Measurements from ENCODE around the gene CD81.

The CD81 gene

GRCh38 chr11:2404735-2405196, 27.7 kb downstream of the CD81 start:
- no peak for DNase-seq (ENCODE audit: low read depth in 2 of 2)

- DNase-seq (ENCODE audit: low read depth in 2 of 2): no peak
Measured at GRCh38 chr11:2406451-2406850, 29.3 kb downstream of the CD81 start.

- no peak for DNase-seq (ENCODE audit: low read depth in 2 of 2)
Measured at GRCh38 chr11:2406878-2407410, 29.8 kb downstream of the CD81 start.

GRCh38 chr11:2408671-2409070, 31.6 kb downstream of the CD81 start:
- DNase-seq (ENCODE audit: low read depth in 2 of 2): no peak

- no peak for DNase-seq (ENCODE audit: low read depth in 2 of 2)
Measured at GRCh38 chr11:2409126-2409525, 32.0 kb downstream of the CD81 start.

GRCh38 chr11:2409611-2410468, 32.7 kb downstream of the CD81 start:
- no peak for DNase-seq (ENCODE audit: low read depth in 2 of 2)

- no peak for DNase-seq (ENCODE audit: low read depth in 2 of 2)
Measured at GRCh38 chr11:2410616-2411015, 33.5 kb downstream of the CD81 start.

GRCh38 chr11:2411446-2412305, 34.6 kb downstream of the CD81 start:
- no peak for DNase-seq (ENCODE audit: low read depth in 2 of 2)

GRCh38 chr11:2412323-2412722, 35.2 kb downstream of the CD81 start:
- DNase-seq (ENCODE audit: low read depth in 2 of 2): no peak

GRCh38 chr11:2413742-2414579, 36.9 kb downstream of the CD81 start:
- no peak for DNase-seq (ENCODE audit: low read depth in 2 of 2)

GRCh38 chr11:2414616-2415015, 37.5 kb downstream of the CD81 start:
- DNase-seq (ENCODE audit: low read depth in 2 of 2): no peak

GRCh38 chr11:2415171-2415570, 38.1 kb downstream of the CD81 start:
- no peak for DNase-seq (ENCODE audit: low read depth in 2 of 2)

- DNase-seq (ENCODE audit: low read depth in 2 of 2): no peak
Measured at GRCh38 chr11:2415601-2416380, 38.7 kb downstream of the CD81 start.

GRCh38 chr11:2416765-2417164, 39.7 kb downstream of the CD81 start:
- no peak for DNase-seq (ENCODE audit: low read depth in 2 of 2)

- no peak for DNase-seq (ENCODE audit: low read depth in 2 of 2)
Measured at GRCh38 chr11:2417856-2418692, 41.0 kb downstream of the CD81 start.

GRCh38 chr11:2418693-2419360, 41.7 kb downstream of the CD81 start:
- DNase-seq (ENCODE audit: low read depth in 2 of 2): no peak

- peak; percentile 13 to 21 for DNase-seq (ENCODE audit: low read depth in 2 of 2)
Measured at GRCh38 chr11:2419638-2420501, 42.8 kb downstream of the CD81 start.

- peak; percentile 10 to 18 for DNase-seq (ENCODE audit: low read depth in 2 of 2)
Measured at GRCh38 chr11:2420502-2421225, 43.6 kb downstream of the CD81 start.
